Hepatocyte (in vitro differentiated cells): ENCODE results near the gene ARAF. TPM values are rescaled to one million over a fixed set of nuclear protein-coding genes. Genes with fewer than 3 reads are reported as not detected.

Experiments used
- DNase-seq: peaks from one replicate; pipeline ENCODE4 v3.0.0-alpha.2; 2016; ENCODE audit warnings: low spot score
- H2AFZ ChIP-seq: fragments of 200-600 bp; sonication (generic); 2 replicates; pipeline ENCODE4 v1.6.0; 2016; ENCODE audit warnings: antibody characterized with exemption, mild to moderate bottlenecking
- H3K27ac ChIP-seq: fragments of 200-600 bp; sonication (generic); 2 replicates; pipeline ENCODE4 v1.5.1; 2016; ENCODE audit warnings: mild to moderate bottlenecking
- H3K27me3 ChIP-seq: fragments of 200-600 bp; sonication (generic); 2 replicates; pipeline ENCODE4 v1.6.1; 2016
- H3K36me3 ChIP-seq: fragments of 200-600 bp; sonication (generic); replicated peaks from 2 replicates; pipeline ENCODE4 v1.5.1; 2016; ENCODE audit warnings: low read depth; ENCODE audit not compliant: insufficient read depth
- H3K4me1 ChIP-seq: fragments of 200-600 bp; sonication (generic); 2 replicates; pipeline ENCODE4 v1.5.1; 2016; ENCODE audit warnings: mild to moderate bottlenecking, moderate library complexity; ENCODE audit not compliant: insufficient read depth
- H3K4me2 ChIP-seq: fragments of 200-600 bp; sonication (generic); 2 replicates; pipeline ENCODE4 v1.6.0; 2016
- H3K4me3 ChIP-seq: fragments of 200-600 bp; sonication (generic); 2 replicates; pipeline ENCODE4 v1.5.1; 2016; ENCODE audit warnings: mild to moderate bottlenecking
- H3K79me2 ChIP-seq: fragments of 200-600 bp; sonication (generic); 2 replicates; pipeline ENCODE4 v1.6.0; 2017; ENCODE audit warnings: mild to moderate bottlenecking
- H3K9me2 ChIP-seq: fragments of 200-600 bp; sonication (generic); replicated peaks from 2 replicates; pipeline ENCODE4 v1.6.0; 2017; ENCODE audit warnings: mild to moderate bottlenecking; ENCODE audit not compliant: insufficient read depth
- H3K9me3 ChIP-seq: fragments of 200-600 bp; sonication (generic); 2 replicates; pipeline ENCODE4 v1.5.1; 2016; ENCODE audit warnings: low read depth, mild to moderate bottlenecking
- H4K20me1 ChIP-seq: fragments of 200-600 bp; sonication (generic); 2 replicates; pipeline ENCODE4 v1.6.0; 2016; ENCODE audit warnings: mild to moderate bottlenecking; ENCODE audit not compliant: insufficient read depth, poor library complexity, severe bottlenecking
- EZH2 ChIP-seq: fragments of 200-600 bp; sonication (generic); IDR thresholded peaks from 2 replicates; pipeline ENCODE4 v1.6.1; 2016; ENCODE audit warnings: antibody characterized with exemption, mild to moderate bottlenecking, borderline replicate concordance
- EZH2phosphoT487 ChIP-seq: fragments of 200-600 bp; sonication (generic); IDR thresholded peaks from one replicate; pipeline ENCODE4 v1.6.1; 2018; ENCODE audit warnings: antibody characterized with exemption, mild to moderate bottlenecking, low read depth, moderate library complexity; ENCODE audit not compliant: unreplicated experiment, severe bottlenecking
- WGBS: methylation state at CpG from one replicate; pipeline ENCODE4 v1.1.6; 2016; ENCODE audit warnings: low lambda C conversion rate; ENCODE audit errors: missing lambda C conversion rate; 5-methylcytosine and 5-hydroxymethylcytosine counted together
- polyA plus RNA-seq: library from polyadenylated mRNA; unstranded; fragments of >200 nt; fragmentation: Nextera tagmentation; extraction: Ambion mirVana; gene quantifications from 2 replicates; pipeline ENCODE4 v1.2.1, GENCODE V29; 2016
- total RNA-seq: library from RNA; depleted of rRNA; stranded (reverse); fragments of >200 nt; gene quantifications from 2 replicates; pipeline ENCODE4 v1.2.3, GENCODE V29; 2014
- TF ChIP-seq, protein P1 (sequence below): fragments of 200-600 bp; sonication (generic); IDR thresholded peaks from 2 replicates; pipeline ENCODE4 v1.5.1; 2016; ENCODE audit warnings: antibody characterized with exemption, mild to moderate bottlenecking; ENCODE audit not compliant: poor library complexity

The ARAF gene
- total and polyA plus RNA-seq, 2 experiments from 2014 or later = 29.8 to 89.6 TPM

DNA sequence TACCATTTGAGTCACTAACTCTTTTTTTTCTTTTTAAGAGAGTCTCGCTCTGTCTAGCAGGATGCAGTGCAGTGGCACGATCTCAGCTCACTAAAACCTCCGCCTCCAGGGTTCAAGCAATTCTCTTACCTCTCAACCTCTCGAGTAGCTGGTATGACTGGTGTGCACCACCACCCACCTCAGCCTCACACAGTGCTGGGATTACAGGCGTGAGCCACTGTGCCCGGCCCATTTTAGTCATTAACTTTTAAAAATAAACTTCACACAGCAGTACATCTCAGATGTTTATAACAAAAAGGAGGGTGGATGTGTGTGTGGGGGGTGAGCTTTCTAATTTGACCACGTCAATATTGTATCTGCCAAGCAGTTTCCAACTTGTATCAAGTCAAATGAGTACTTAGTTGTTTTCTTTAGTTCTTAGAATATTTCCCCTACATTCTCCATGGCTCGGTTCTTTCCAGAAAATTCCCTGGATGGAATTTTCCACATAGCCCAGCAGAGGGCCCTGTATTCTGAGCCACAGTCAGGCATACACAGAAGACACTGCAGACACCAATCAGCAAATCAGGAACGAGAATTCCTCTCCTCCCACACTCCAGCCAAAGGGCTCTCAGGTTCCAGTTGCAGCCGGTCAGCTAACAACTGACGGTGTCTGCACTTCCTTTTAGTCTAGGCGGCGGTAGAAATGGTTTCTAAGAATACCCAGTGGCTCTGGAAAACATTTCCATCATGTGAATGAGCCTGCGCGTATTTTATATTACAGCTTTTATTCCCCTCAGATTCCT lies 20.1 kb upstream of the ARAF start:
- Histone ChIP-seq H3K4me2 (peak overlapping the region; percentile 45), H3K9me3 (no peaks in the 10 kb centered on the region), H3K27me3 (no peaks in the 10 kb centered on the region), H3K4me1 (no peaks in the 10 kb centered on the region), H3K36me3 (no peaks in the 10 kb centered on the region), H3K4me3 (no peak overlapping the region), H2AFZ (peak overlapping the region; percentile 7), H3K9me2 (no peaks in the 10 kb centered on the region), H3K79me2 (no peaks in the 10 kb centered on the region), H4K20me1 (no peaks in the 10 kb centered on the region), H3K27ac (peak overlapping the region; percentile 88)
- DNase-seq = peak; percentile 89
- TF ChIP-seq EZH2 = no peak
- TF ChIP-seq, protein P1, sequence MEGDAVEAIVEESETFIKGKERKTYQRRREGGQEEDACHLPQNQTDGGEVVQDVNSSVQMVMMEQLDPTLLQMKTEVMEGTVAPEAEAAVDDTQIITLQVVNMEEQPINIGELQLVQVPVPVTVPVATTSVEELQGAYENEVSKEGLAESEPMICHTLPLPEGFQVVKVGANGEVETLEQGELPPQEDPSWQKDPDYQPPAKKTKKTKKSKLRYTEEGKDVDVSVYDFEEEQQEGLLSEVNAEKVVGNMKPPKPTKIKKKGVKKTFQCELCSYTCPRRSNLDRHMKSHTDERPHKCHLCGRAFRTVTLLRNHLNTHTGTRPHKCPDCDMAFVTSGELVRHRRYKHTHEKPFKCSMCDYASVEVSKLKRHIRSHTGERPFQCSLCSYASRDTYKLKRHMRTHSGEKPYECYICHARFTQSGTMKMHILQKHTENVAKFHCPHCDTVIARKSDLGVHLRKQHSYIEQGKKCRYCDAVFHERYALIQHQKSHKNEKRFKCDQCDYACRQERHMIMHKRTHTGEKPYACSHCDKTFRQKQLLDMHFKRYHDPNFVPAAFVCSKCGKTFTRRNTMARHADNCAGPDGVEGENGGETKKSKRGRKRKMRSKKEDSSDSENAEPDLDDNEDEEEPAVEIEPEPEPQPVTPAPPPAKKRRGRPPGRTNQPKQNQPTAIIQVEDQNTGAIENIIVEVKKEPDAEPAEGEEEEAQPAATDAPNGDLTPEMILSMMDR = peak; percentile 57
- 50% methylated on average over 15 of the region's 15 CpGs for WGBS

DNA sequence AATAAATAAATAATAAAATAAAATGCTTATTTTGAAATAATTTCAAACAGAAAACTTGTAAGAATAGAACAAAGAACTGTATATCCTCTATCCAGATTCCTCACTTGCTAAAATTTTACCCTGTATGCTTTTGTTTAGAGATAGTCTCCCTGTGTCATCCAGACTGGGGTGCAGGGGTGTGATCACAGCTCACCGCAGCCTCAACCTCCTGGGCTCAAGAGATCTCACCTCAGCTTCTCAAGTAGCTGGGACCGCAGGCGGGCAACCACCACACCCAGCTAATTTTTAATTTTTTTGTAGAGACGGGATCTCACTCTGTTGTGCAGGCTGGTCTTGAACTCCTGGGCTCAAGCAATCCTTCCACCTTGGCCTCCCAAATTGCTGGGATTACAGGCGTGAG lies 17.5 kb upstream of the ARAF start:
- Histone ChIP-seq H2AFZ (no peak overlapping the region), H4K20me1 (no peaks in the 10 kb centered on the region), H3K27me3 (no peaks in the 10 kb centered on the region), H3K9me3 (no peaks in the 10 kb centered on the region), H3K4me3 (no peak overlapping the region), H3K4me1 (no peaks in the 10 kb centered on the region), H3K27ac (no peak overlapping the region), H3K79me2 (no peaks in the 10 kb centered on the region), H3K4me2 (no peak overlapping the region), H3K36me3 (no peaks in the 10 kb centered on the region), H3K9me2 (no peaks in the 10 kb centered on the region)
- DNase-seq = no peak
- 94% methylated on average over 5 of the region's 5 CpGs for WGBS
- TF ChIP-seq EZH2phosphoT487 (no peak), EZH2 (no peak)
- TF ChIP-seq, protein P1 = no peak

DNA sequence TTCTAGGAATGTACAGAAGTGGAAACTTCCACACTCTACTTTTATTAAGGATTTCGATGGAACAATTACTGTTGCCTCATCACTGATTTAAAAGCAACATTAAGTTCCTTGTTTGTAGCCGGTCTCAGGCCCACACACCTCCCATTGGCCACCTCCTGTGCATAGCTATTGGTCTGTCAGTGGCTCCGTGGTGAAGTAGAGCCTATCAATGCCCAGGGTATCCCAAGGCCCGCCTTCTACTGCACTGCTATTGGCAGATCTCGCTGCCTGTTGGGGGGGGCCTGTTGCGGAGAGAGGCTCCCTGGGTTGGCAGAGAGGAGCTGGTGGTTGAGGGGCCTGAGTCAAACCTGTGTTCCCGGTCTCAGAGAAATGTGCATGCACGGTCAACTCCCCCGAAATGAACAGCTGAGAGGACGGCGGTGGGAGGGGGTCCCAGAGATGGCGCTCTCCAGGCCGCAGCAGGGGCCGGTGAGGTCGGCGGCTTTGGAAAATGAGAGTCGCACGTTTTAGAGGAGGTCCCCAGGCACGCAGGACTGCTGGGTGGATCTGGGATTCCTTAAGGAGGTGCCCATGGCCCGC lies 4.9 kb upstream of the ARAF start:
- no peaks in the 10 kb centered on the region for H3K36me3 ChIP-seq
- peak overlapping the region; percentile 51 for H2AFZ ChIP-seq
- no peaks in the 10 kb centered on the region for H3K9me3 ChIP-seq
- H3K79me2 ChIP-seq = peaks cover 3% of the 10 kb centered on the region
- TF ChIP-seq, protein P1 = no peak
- TF ChIP-seq EZH2phosphoT487 (no peak), EZH2 (no peak)
- WGBS = 31% methylated on average over 20 of the region's 20 CpGs
- H3K27ac ChIP-seq = peak overlapping the region; percentile 85
- H3K27me3 ChIP-seq = no peaks in the 10 kb centered on the region
- no peaks in the 10 kb centered on the region for H3K9me2 ChIP-seq
- peak; percentile 91 for DNase-seq
- no peaks in the 10 kb centered on the region for H3K4me1 ChIP-seq
- no peak overlapping the region for H3K4me3 ChIP-seq
- H3K4me2 ChIP-seq = peak overlapping the region; percentile 72
- no peaks in the 10 kb centered on the region for H4K20me1 ChIP-seq
